ENCODE data around the gene SYT1. TPM values are rescaled to one million over a fixed set of nuclear protein-coding genes. Genes with fewer than 3 reads are reported as not detected.

The SYT1 gene
- total and polyA plus RNA-seq, 2 of the 4 experiments (the other 2 are of a cell fraction), result 2.8 to 3.0 TPM

DNA sequence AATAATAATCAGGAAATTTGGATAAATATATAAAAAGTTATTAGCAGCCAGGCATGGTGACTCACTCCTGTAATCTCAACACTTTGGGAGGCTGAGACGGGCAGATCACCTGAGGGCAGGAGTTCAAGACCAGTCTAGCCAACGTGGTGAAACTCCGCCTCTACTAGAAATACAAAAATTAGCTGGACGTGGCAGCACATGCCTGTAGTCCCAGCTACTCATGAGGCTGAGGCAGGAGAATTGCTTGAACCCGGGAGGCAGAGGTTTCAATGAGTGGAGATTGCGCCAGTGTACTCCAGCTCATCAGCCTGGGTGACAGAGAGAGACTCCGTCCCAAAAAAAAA lies 64.5 kb downstream of the SYT1 start:
- no TSS peak for BruUV-seq (replicated peaks)
- CTCF ChIA-PET, result no interaction called here

More for the DNA sequence above, 64.5 kb downstream of the SYT1 start:
- Histone ChIP-seq H3K27ac (ENCODE audit: insufficient read depth, low read length) (peak overlapping the region; percentile 69; the same call in 1 of the 2 replicates), H3K4me1 (ENCODE audit: control insufficient read depth, insufficient read depth, low read length) (peaks cover 3% of the 10 kb centered on the region), H3K4me2 (ENCODE audit: low read depth, low read length) (peak overlapping the region; percentile 3; the same call in 1 of the 2 replicates), H2AK5ac (ENCODE audit: low read depth, low read length) (no peak overlapping the region; the same call in 1 of the 2 replicates), H3K18ac (ENCODE audit: low read depth, low read length) (peak overlapping the region; percentile 91), H3K56ac (ENCODE audit: extremely low read depth, insufficient read depth, low read length) (no peak overlapping the region), H2AFZ (replicated peaks; ENCODE audit: low read length, poor library complexity) (no peak overlapping the region), H3K36me3 (ENCODE audit: control insufficient read depth, insufficient read depth, low read length) (no peaks in the 10 kb centered on the region), H2BK20ac (ENCODE audit: low read depth, low read length) (peak overlapping the region; percentile 40; the same call in 1 of the 2 replicates), H2AK9ac (replicated peaks; ENCODE audit: low read depth, low read length, poor library complexity) (no peak overlapping the region), H4K91ac (ENCODE audit: insufficient read depth, low read depth, low read length) (peak overlapping the region; percentile 50), H4K20me1 (ENCODE audit: insufficient read depth, low read length) (no peaks in the 10 kb centered on the region), H3K4me3 (ENCODE audit: insufficient read depth, low read depth, low read length) (no peak overlapping the region), H3K79me1 (ENCODE audit: low read depth in 1 of 2, low read length in 2 of 2) (no peaks in the 10 kb centered on the region), H4K8ac (ENCODE audit: low read depth in 2 of 2, low read length in 2 of 2) (peak overlapping the region in 1 of 2 experiments; percentile 34; a peak in 1 of 4 replicates), H2BK5ac (ENCODE audit: low read depth, low read length, poor library complexity, severe bottlenecking) (peak overlapping the region; percentile 82), H2BK15ac (ENCODE audit: low read depth, low read length) (no peak overlapping the region; the same call in 2 of the 3 replicates), H3K9me1 (ENCODE audit: insufficient read depth, low read length) (no peaks in the 10 kb centered on the region), H2BK120ac (ENCODE audit: low read depth, low read length) (peak overlapping the region; percentile 56), H4K5ac (ENCODE audit: low read depth, low read length) (peak overlapping the region; percentile 81; the same call in 1 of the 2 replicates), H3K14ac (replicated peaks; ENCODE audit: low read depth, low read length) (0 out of 2 replicates have a peak overlapping the region, but pooled peaks have one; percentile 27), H3K4ac (ENCODE audit: low read depth, low read length) (peak overlapping the region; percentile 44), H3K9ac (ENCODE audit: low read depth, low read length) (no peak overlapping the region), H3K27me3 (ENCODE audit: control insufficient read depth, insufficient read depth, low read length) (no peaks in the 10 kb centered on the region), H3K23ac (ENCODE audit: low read depth, low read length) (no peak overlapping the region), H3K9me3 (ENCODE audit: control insufficient read depth, insufficient read depth, low read length) (no peaks in the 10 kb centered on the region)
- dilution Hi-C loops (cut with HindIII; ENCODE audit: low sequenced_read_pairs, unreplicated experiment) (no loop called here), in situ Hi-C loops (cut with MboI; ENCODE audit: low sequenced_read_pairs) (no loop called here), intact Hi-C loops (cut with micrococcal nuclease) (no loop called here)
- DNase-seq (no peak), ATAC-seq (ENCODE audit: low read depth) (peak; percentile 8; the same call in 1 of the 2 replicates)
- TF ChIP-seq RCOR1 (IDR thresholded peaks at IDR 0.05; ENCODE audit: insufficient replicate concordance, low read length), result no peak
- TF ChIP-seq, protein P1, sequence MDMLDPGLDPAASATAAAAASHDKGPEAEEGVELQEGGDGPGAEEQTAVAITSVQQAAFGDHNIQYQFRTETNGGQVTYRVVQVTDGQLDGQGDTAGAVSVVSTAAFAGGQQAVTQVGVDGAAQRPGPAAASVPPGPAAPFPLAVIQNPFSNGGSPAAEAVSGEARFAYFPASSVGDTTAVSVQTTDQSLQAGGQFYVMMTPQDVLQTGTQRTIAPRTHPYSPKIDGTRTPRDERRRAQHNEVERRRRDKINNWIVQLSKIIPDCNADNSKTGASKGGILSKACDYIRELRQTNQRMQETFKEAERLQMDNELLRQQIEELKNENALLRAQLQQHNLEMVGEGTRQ (IDR thresholded peaks at IDR 0.05; ENCODE audit: low read depth, low read length), result no peak
- TF ChIP-seq BHLHE40 (IDR thresholded peaks at IDR 0.05; ENCODE audit: low read depth, low read length), result 0 out of 2 replicates have a peak, but pooled peaks have one; percentile 15
- 60% methylated on average over 2 of the region's 7 CpGs; no CpG with 5 or more reads in 1 of the 2 experiments for WGBS, 2 experiments (ENCODE audit: extremely low coverage in 2 of 2, insufficient read length in 1 of 2)
- POLR2A ChIA-PET (ENCODE audit: unreplicated experiment), result no interaction called here
